GM10266 (cell line): Measurements from ENCODE around the gene ELN.

Experiments
- DNase-seq: peaks from one replicate; pipeline ENCODE4 v3.0.0; 2012; ENCODE audit errors: extremely low spot score
- CTCF ChIP-seq: IDR thresholded peaks from 2 replicates; pipeline ENCODE4 v1.5.1; 2012; ENCODE audit warnings: mild to moderate bottlenecking, low read depth; ENCODE audit not compliant: control insufficient read depth, insufficient read depth; ENCODE audit errors: missing control alignments

ELN gene

GRCh38 chr7:74018246-74018895 lies 9.6 kb upstream of the ELN start:
- no peak for DNase-seq
- TF ChIP-seq CTCF: no peak

- TF ChIP-seq CTCF: no peak
Measured at GRCh38 chr7:74019149-74019548, 8.8 kb upstream of the ELN start.

GRCh38 chr7:74020390-74020789 lies 7.6 kb upstream of the ELN start:
- TF ChIP-seq CTCF: no peak
- no peak for DNase-seq

More at GRCh38 chr7:74019149-74019548, 8.8 kb upstream of the ELN start:
- no peak for DNase-seq

- no peak for TF ChIP-seq CTCF
Measured at GRCh38 chr7:74021546-74022320, 6.2 kb upstream of the ELN start.

GRCh38 chr7:74022507-74022906 lies 5.5 kb upstream of the ELN start:
- DNase-seq: no peak
- TF ChIP-seq CTCF: no peak

More at GRCh38 chr7:74021546-74022320, 6.2 kb upstream of the ELN start:
- no peak for DNase-seq

GRCh38 chr7:74023092-74023536 lies 4.9 kb upstream of the ELN start:
- TF ChIP-seq CTCF: no peak
- no peak for DNase-seq

GRCh38 chr7:74023786-74024185 lies 4.2 kb upstream of the ELN start:
- no peak for TF ChIP-seq CTCF
- no peak for DNase-seq
